ENCODE measurements around the gene KCNG2.

The KCNG2 gene

GRCh38 chr18:79817607-79817998, 19.9 kb downstream of the KCNG2 start:
- peaks cover 0 to 2% of the 10 kb centered on the region in 2 donors for H3K36me3 ChIP-seq (replicated peaks in 1 of 2; ENCODE audit: control insufficient read depth in 2 of 2, insufficient read depth in 2 of 2, low read length in 2 of 2)
- WGBS, 2 donors (ENCODE audit: extremely low coverage in 2 of 2, insufficient read length in 2 of 2, insufficient replicate concordance in 1 of 2) = no CpG with 5 or more reads among the region's 8 CpGs
- no peak overlapping the region for H2AFZ ChIP-seq (ENCODE audit: low read length)
- no peak overlapping the region for H3K4ac ChIP-seq (ENCODE audit: low read length)
- H2BK15ac ChIP-seq (ENCODE audit: low read length) = no peak overlapping the region
- H3K27ac ChIP-seq (replicated peaks; ENCODE audit: low read length) = no peak overlapping the region
- peak overlapping the region; percentile 5 for H3K14ac ChIP-seq (ENCODE audit: low read length)
- no peak overlapping the region for H2BK12ac ChIP-seq (ENCODE audit: low read length)
- H3K4me3 ChIP-seq (ENCODE audit: low read length in 2 of 2) = peak overlapping the region in 1 of 2 donors; percentile 62
- no peak overlapping the region for H2BK5ac ChIP-seq (ENCODE audit: low read length)
- peak overlapping the region; percentile 87 for H4K8ac ChIP-seq (ENCODE audit: low read depth, low read length)
- no peak overlapping the region for H3K4me2 ChIP-seq (ENCODE audit: insufficient read depth, low read length, poor library complexity, severe bottlenecking)
- H2BK120ac ChIP-seq (ENCODE audit: low read depth, low read length) = no peak overlapping the region
- peaks cover 0 to 21% (median 0%) of the 10 kb centered on the region in 3 experiments for H3K27me3 ChIP-seq (ENCODE audit: control insufficient read depth in 3 of 3, insufficient read depth in 3 of 3, low read depth in 1 of 3, low read length in 3 of 3)
- H3K9me3 ChIP-seq (replicated peaks in 1 of 2; ENCODE audit: control insufficient read depth in 2 of 2, insufficient read depth in 1 of 2, low read depth in 1 of 2, low read length in 2 of 2) = no peaks in the 10 kb centered on the region
- H3K23ac ChIP-seq (ENCODE audit: low read depth, low read length, poor library complexity) = no peak overlapping the region
- no peak overlapping the region for H3K9ac ChIP-seq (ENCODE audit: low read depth, low read length, poor library complexity)
- H2AK5ac ChIP-seq (ENCODE audit: low read depth, low read length) = no peak overlapping the region
- H3K18ac ChIP-seq (ENCODE audit: low read length) = no peak overlapping the region
- no peak overlapping the region for H4K91ac ChIP-seq (ENCODE audit: low read depth, low read length, poor library complexity)
- H3K79me1 ChIP-seq (ENCODE audit: low read depth, low read length) = no peaks in the 10 kb centered on the region
- DNase-seq (ENCODE audit: low spot score) = no peak
- H3K4me1 ChIP-seq (ENCODE audit: control insufficient read depth in 2 of 2, insufficient read depth in 1 of 2, low read depth in 1 of 2, low read length in 2 of 2) = no peaks in the 10 kb centered on the region

- no peak overlapping the region for H3K4me3 ChIP-seq (ENCODE audit: low read length in 2 of 2)
- no peak overlapping the region for H3K23ac ChIP-seq (ENCODE audit: low read depth, low read length, poor library complexity)
- H3K4ac ChIP-seq (ENCODE audit: low read length) = no peak overlapping the region
- H3K27me3 ChIP-seq (ENCODE audit: control insufficient read depth in 3 of 3, insufficient read depth in 3 of 3, low read depth in 1 of 3, low read length in 3 of 3) = peaks cover 0 to 24% (median 0%) of the 10 kb centered on the region in 3 experiments
- H3K79me1 ChIP-seq (ENCODE audit: low read depth, low read length) = no peaks in the 10 kb centered on the region
- peak overlapping the region; percentile 87 for H4K8ac ChIP-seq (ENCODE audit: low read depth, low read length)
- no peak overlapping the region for H2BK120ac ChIP-seq (ENCODE audit: low read depth, low read length)
- H2BK15ac ChIP-seq (ENCODE audit: low read length) = no peak overlapping the region
- H3K27ac ChIP-seq (replicated peaks; ENCODE audit: low read length) = no peak overlapping the region
- H3K36me3 ChIP-seq (replicated peaks in 1 of 2; ENCODE audit: control insufficient read depth in 2 of 2, insufficient read depth in 2 of 2, low read length in 2 of 2) = peaks cover 0 to 2% of the 10 kb centered on the region in 2 donors
- H3K9me3 ChIP-seq (replicated peaks in 1 of 2; ENCODE audit: control insufficient read depth in 2 of 2, insufficient read depth in 1 of 2, low read depth in 1 of 2, low read length in 2 of 2) = no peaks in the 10 kb centered on the region
- WGBS, 2 donors (ENCODE audit: extremely low coverage in 2 of 2, insufficient read length in 2 of 2, insufficient replicate concordance in 1 of 2) = no CpG with 5 or more reads among the region's 14 CpGs
- no peak overlapping the region for H3K14ac ChIP-seq (ENCODE audit: low read length)
- no peak overlapping the region for H3K9ac ChIP-seq (ENCODE audit: low read depth, low read length, poor library complexity)
- H3K18ac ChIP-seq (ENCODE audit: low read length) = no peak overlapping the region
- H2AFZ ChIP-seq (ENCODE audit: low read length) = no peak overlapping the region
- no peak overlapping the region for H2BK12ac ChIP-seq (ENCODE audit: low read length)
- no peak overlapping the region for H2BK5ac ChIP-seq (ENCODE audit: low read length)
- no peak overlapping the region for H2AK5ac ChIP-seq (ENCODE audit: low read depth, low read length)
- no peaks in the 10 kb centered on the region for H3K4me1 ChIP-seq (ENCODE audit: control insufficient read depth in 2 of 2, insufficient read depth in 1 of 2, low read depth in 1 of 2, low read length in 2 of 2)
- no peak overlapping the region for H3K4me2 ChIP-seq (ENCODE audit: insufficient read depth, low read length, poor library complexity, severe bottlenecking)
- DNase-seq (ENCODE audit: low spot score) = no peak
- H4K91ac ChIP-seq (ENCODE audit: low read depth, low read length, poor library complexity) = no peak overlapping the region
Observed at GRCh38 chr18:79818036-79818435, 20.3 kb downstream of the KCNG2 start.

GRCh38 chr18:79818631-79819030, 20.9 kb downstream of the KCNG2 start:
- Histone ChIP-seq H4K8ac (ENCODE audit: low read depth, low read length) (no peak overlapping the region), H2BK120ac (ENCODE audit: low read depth, low read length) (no peak overlapping the region), H3K9ac (ENCODE audit: low read depth, low read length, poor library complexity) (no peak overlapping the region), H3K9me3 (replicated peaks in 1 of 2; ENCODE audit: control insufficient read depth in 2 of 2, insufficient read depth in 1 of 2, low read depth in 1 of 2, low read length in 2 of 2) (no peaks in the 10 kb centered on the region), H2AFZ (ENCODE audit: low read length) (no peak overlapping the region), H4K91ac (ENCODE audit: low read depth, low read length, poor library complexity) (no peak overlapping the region), H3K79me1 (ENCODE audit: low read depth, low read length) (no peaks in the 10 kb centered on the region), H3K23ac (ENCODE audit: low read depth, low read length, poor library complexity) (no peak overlapping the region), H3K27ac (replicated peaks; ENCODE audit: low read length) (no peak overlapping the region), H2BK15ac (ENCODE audit: low read length) (no peak overlapping the region), H3K4ac (ENCODE audit: low read length) (no peak overlapping the region), H2AK5ac (ENCODE audit: low read depth, low read length) (no peak overlapping the region), H3K14ac (ENCODE audit: low read length) (no peak overlapping the region), H3K4me2 (ENCODE audit: insufficient read depth, low read length, poor library complexity, severe bottlenecking) (no peak overlapping the region), H3K27me3 (ENCODE audit: control insufficient read depth in 3 of 3, insufficient read depth in 3 of 3, low read depth in 1 of 3, low read length in 3 of 3) (peaks cover 0 to 24% (median 0%) of the 10 kb centered on the region in 3 experiments), H3K18ac (ENCODE audit: low read length) (no peak overlapping the region), H3K36me3 (replicated peaks in 1 of 2; ENCODE audit: control insufficient read depth in 2 of 2, insufficient read depth in 2 of 2, low read length in 2 of 2) (peaks cover 0 to 2% of the 10 kb centered on the region in 2 donors), H3K4me1 (ENCODE audit: control insufficient read depth in 2 of 2, insufficient read depth in 1 of 2, low read depth in 1 of 2, low read length in 2 of 2) (no peaks in the 10 kb centered on the region), H2BK5ac (ENCODE audit: low read length) (no peak overlapping the region), H2BK12ac (ENCODE audit: low read length) (no peak overlapping the region), H3K4me3 (ENCODE audit: low read length in 2 of 2) (no peak overlapping the region)
- no peak for DNase-seq (ENCODE audit: low spot score)
- no CpG with 5 or more reads among the region's 18 CpGs for WGBS, 2 donors (ENCODE audit: extremely low coverage in 2 of 2, insufficient read length in 2 of 2, insufficient replicate concordance in 1 of 2)

GRCh38 chr18:79819064-79819967, 21.6 kb downstream of the KCNG2 start:
- H3K4me1 ChIP-seq (ENCODE audit: control insufficient read depth in 2 of 2, insufficient read depth in 1 of 2, low read depth in 1 of 2, low read length in 2 of 2) = no peaks in the 10 kb centered on the region

More at GRCh38 chr18:79819064-79819967, 21.6 kb downstream of the KCNG2 start:
- Histone ChIP-seq H3K27ac (replicated peaks; ENCODE audit: low read length) (no peak overlapping the region), H4K8ac (ENCODE audit: low read depth, low read length) (no peak overlapping the region), H2AFZ (ENCODE audit: low read length) (no peak overlapping the region), H3K27me3 (ENCODE audit: control insufficient read depth in 3 of 3, insufficient read depth in 3 of 3, low read depth in 1 of 3, low read length in 3 of 3) (peaks cover 0 to 18% (median 0%) of the 10 kb centered on the region in 3 experiments), H3K4ac (ENCODE audit: low read length) (peak overlapping the region; percentile 87), H3K23ac (ENCODE audit: low read depth, low read length, poor library complexity) (no peak overlapping the region), H4K91ac (ENCODE audit: low read depth, low read length, poor library complexity) (peak overlapping the region; percentile 54), H3K79me1 (ENCODE audit: low read depth, low read length) (no peaks in the 10 kb centered on the region), H2BK15ac (ENCODE audit: low read length) (no peak overlapping the region), H3K36me3 (replicated peaks in 1 of 2; ENCODE audit: control insufficient read depth in 2 of 2, insufficient read depth in 2 of 2, low read length in 2 of 2) (peaks cover 0 to 2% of the 10 kb centered on the region in 2 donors), H3K4me2 (ENCODE audit: insufficient read depth, low read length, poor library complexity, severe bottlenecking) (no peak overlapping the region), H2BK12ac (ENCODE audit: low read length) (no peak overlapping the region), H3K4me3 (ENCODE audit: low read length in 2 of 2) (no peak overlapping the region), H3K9ac (ENCODE audit: low read depth, low read length, poor library complexity) (peak overlapping the region; percentile 53), H3K18ac (ENCODE audit: low read length) (no peak overlapping the region), H2BK5ac (ENCODE audit: low read length) (no peak overlapping the region), H2BK120ac (ENCODE audit: low read depth, low read length) (no peak overlapping the region), H3K14ac (ENCODE audit: low read length) (peak overlapping the region; percentile 76), H2AK5ac (ENCODE audit: low read depth, low read length) (no peak overlapping the region), H3K9me3 (replicated peaks in 1 of 2; ENCODE audit: control insufficient read depth in 2 of 2, insufficient read depth in 1 of 2, low read depth in 1 of 2, low read length in 2 of 2) (no peaks in the 10 kb centered on the region)
- no peak for DNase-seq (ENCODE audit: low spot score)
- no CpG with 5 or more reads among the region's 26 CpGs for WGBS, 2 donors (ENCODE audit: extremely low coverage in 2 of 2, insufficient read length in 2 of 2, insufficient replicate concordance in 1 of 2)

All from neuronal stem cell (in vitro differentiated cells).